ENCODE data around the gene SPATA6L.

The SPATA6L gene

DNA sequence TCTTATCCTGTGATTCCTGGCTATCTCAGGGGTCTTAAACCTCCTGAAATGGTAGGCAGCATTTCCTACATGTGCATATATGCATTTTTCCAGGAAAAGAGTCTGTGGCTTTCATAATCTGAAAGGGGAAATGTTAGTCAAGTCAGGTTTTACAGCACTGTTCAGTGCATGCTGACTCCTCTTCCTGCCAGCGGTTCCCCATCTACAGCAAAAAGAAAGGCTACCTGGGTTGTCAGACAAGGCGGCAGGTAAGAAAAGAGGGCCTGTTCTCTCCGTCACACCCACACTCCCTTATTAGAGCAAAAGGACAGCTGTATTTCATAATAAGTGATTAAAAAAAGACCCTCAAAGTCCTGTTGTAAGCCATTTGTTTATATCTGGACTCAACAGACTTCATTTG, 4.3 kb upstream of the SPATA6L start:
- Histone ChIP-seq H3F3A (ENCODE audit: insufficient read depth, low read length) (no peaks in the 10 kb centered on the region), H3K4me3 (ENCODE audit: low read depth, low read length, poor library complexity, severe bottlenecking) (no peak overlapping the region), H3K4me1 (ENCODE audit: insufficient read depth, low read length, severe bottlenecking) (peaks cover 12% of the 10 kb centered on the region), H2AFZ (ENCODE audit: low read length) (no peak overlapping the region), H3K27me3 (ENCODE audit: insufficient read depth, low read length) (no peaks in the 10 kb centered on the region), H3K79me2 (ENCODE audit: insufficient read depth, low read length) (no peaks in the 10 kb centered on the region), H3K27ac (ENCODE audit: low read depth, low read length, poor library complexity, severe bottlenecking) (no peak overlapping the region), H3K36me3 (ENCODE audit: insufficient read depth, low read length) (no peaks in the 10 kb centered on the region), H3K9ac (ENCODE audit: low read length) (no peak overlapping the region), H3K9me2 (ENCODE audit: low read depth, low read length) (no peaks in the 10 kb centered on the region), H3K9me3 (ENCODE audit: low read length) (no peaks in the 10 kb centered on the region), H3K4me2 (ENCODE audit: low read length) (no peak overlapping the region), H4K20me1 (ENCODE audit: insufficient read depth, low read length) (no peaks in the 10 kb centered on the region)
- TF ChIP-seq, protein P1, sequence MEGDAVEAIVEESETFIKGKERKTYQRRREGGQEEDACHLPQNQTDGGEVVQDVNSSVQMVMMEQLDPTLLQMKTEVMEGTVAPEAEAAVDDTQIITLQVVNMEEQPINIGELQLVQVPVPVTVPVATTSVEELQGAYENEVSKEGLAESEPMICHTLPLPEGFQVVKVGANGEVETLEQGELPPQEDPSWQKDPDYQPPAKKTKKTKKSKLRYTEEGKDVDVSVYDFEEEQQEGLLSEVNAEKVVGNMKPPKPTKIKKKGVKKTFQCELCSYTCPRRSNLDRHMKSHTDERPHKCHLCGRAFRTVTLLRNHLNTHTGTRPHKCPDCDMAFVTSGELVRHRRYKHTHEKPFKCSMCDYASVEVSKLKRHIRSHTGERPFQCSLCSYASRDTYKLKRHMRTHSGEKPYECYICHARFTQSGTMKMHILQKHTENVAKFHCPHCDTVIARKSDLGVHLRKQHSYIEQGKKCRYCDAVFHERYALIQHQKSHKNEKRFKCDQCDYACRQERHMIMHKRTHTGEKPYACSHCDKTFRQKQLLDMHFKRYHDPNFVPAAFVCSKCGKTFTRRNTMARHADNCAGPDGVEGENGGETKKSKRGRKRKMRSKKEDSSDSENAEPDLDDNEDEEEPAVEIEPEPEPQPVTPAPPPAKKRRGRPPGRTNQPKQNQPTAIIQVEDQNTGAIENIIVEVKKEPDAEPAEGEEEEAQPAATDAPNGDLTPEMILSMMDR (IDR thresholded peaks at IDR 0.05; ENCODE audit: low read length): no peak
- no peak for TF ChIP-seq EZH2 (IDR thresholded peaks at IDR 0.05; ENCODE audit: borderline replicate concordance, low read length)

DNA sequence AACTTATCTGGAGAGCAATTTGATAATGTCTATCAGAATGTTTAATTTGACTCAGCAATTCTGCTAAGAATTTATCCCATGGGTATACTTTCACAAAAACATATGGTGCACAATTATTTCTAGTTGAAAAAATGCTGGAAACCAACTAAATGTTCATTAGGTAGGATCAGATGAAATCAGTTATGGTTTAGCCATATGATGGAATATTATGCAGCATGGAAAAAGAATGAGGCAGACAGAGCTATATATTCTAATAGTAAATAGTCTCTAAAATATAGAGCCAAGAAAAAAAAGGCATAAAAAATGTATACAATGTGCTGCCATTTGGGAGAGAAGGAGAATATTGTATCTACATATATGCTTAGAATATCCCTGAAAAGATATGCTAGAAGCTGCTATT, 3.6 kb upstream of the SPATA6L start:
- Histone ChIP-seq H3K4me2 (ENCODE audit: low read length) (no peak overlapping the region), H3F3A (ENCODE audit: insufficient read depth, low read length) (no peaks in the 10 kb centered on the region), H3K27ac (ENCODE audit: low read depth, low read length, poor library complexity, severe bottlenecking) (no peak overlapping the region), H3K9me3 (ENCODE audit: low read length) (no peaks in the 10 kb centered on the region), H3K9me2 (ENCODE audit: low read depth, low read length) (no peaks in the 10 kb centered on the region), H3K4me1 (ENCODE audit: insufficient read depth, low read length, severe bottlenecking) (peaks cover 18% of the 10 kb centered on the region), H2AFZ (ENCODE audit: low read length) (no peak overlapping the region), H3K79me2 (ENCODE audit: insufficient read depth, low read length) (no peaks in the 10 kb centered on the region), H4K20me1 (ENCODE audit: insufficient read depth, low read length) (no peaks in the 10 kb centered on the region), H3K36me3 (ENCODE audit: insufficient read depth, low read length) (no peaks in the 10 kb centered on the region), H3K9ac (ENCODE audit: low read length) (no peak overlapping the region), H3K27me3 (ENCODE audit: insufficient read depth, low read length) (no peaks in the 10 kb centered on the region), H3K4me3 (ENCODE audit: low read depth, low read length, poor library complexity, severe bottlenecking) (no peak overlapping the region)
- TF ChIP-seq, protein P1 (IDR thresholded peaks at IDR 0.05; ENCODE audit: low read length): no peak
- no peak for TF ChIP-seq EZH2 (IDR thresholded peaks at IDR 0.05; ENCODE audit: borderline replicate concordance, low read length)

DNA sequence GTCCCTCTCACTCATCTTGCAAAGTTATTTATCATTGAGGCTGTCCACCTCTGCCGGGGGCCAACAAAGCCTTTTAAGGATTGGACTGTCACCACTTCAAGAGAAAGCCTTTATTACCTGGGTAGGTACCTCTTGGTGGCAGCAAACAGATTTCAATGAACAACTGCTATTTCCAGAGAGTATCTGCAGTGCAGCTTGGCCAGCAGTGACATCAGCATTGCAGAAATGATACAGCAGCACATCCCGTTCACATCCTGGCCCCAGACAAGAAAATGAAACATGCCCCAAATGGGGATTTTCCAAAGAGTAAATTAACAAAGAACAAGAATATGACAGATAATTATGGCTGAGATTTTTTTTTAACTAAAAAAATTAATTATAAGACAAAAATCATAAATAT, 2.3 kb upstream of the SPATA6L start:
- Histone ChIP-seq H3F3A (ENCODE audit: insufficient read depth, low read length) (no peaks in the 10 kb centered on the region), H2AFZ (ENCODE audit: low read length) (no peak overlapping the region), H3K27ac (ENCODE audit: low read depth, low read length, poor library complexity, severe bottlenecking) (no peak overlapping the region), H3K79me2 (ENCODE audit: insufficient read depth, low read length) (no peaks in the 10 kb centered on the region), H3K4me2 (ENCODE audit: low read length) (no peak overlapping the region), H3K27me3 (ENCODE audit: insufficient read depth, low read length) (no peaks in the 10 kb centered on the region), H3K9me2 (ENCODE audit: low read depth, low read length) (no peaks in the 10 kb centered on the region), H3K36me3 (ENCODE audit: insufficient read depth, low read length) (no peaks in the 10 kb centered on the region), H3K4me1 (ENCODE audit: insufficient read depth, low read length, severe bottlenecking) (peaks cover 31% of the 10 kb centered on the region), H3K9me3 (ENCODE audit: low read length) (no peaks in the 10 kb centered on the region), H3K9ac (ENCODE audit: low read length) (no peak overlapping the region), H3K4me3 (ENCODE audit: low read depth, low read length, poor library complexity, severe bottlenecking) (no peak overlapping the region), H4K20me1 (ENCODE audit: insufficient read depth, low read length) (no peaks in the 10 kb centered on the region)
- TF ChIP-seq EZH2 (IDR thresholded peaks at IDR 0.05; ENCODE audit: borderline replicate concordance, low read length): no peak
- TF ChIP-seq, protein P1 (IDR thresholded peaks at IDR 0.05; ENCODE audit: low read length): no peak
